HG02870 (cell line): Measurements from ENCODE around the gene MBOAT1.

Experiments used
- ATAC-seq: cut with Tn5 transposase; IDR thresholded peaks from one replicate; pipeline ENCODE4 v1.9.1; 2021; ENCODE audit warnings: mild to moderate bottlenecking, moderate library complexity; ENCODE audit not compliant: unreplicated experiment

Gene MBOAT1

GRCh38 chr6:20112241-20112640 is 100.0 kb downstream of the MBOAT1 start:
- ATAC-seq, result no peak

GRCh38 chr6:20110478-20110877 is 101.8 kb downstream of the MBOAT1 start:
- ATAC-seq, result no peak

- ATAC-seq, result no peak
Measured at GRCh38 chr6:20109526-20109925, 102.7 kb downstream of the MBOAT1 start.

- no peak for ATAC-seq
Measured at GRCh38 chr6:20105838-20106237, 106.4 kb downstream of the MBOAT1 start.

GRCh38 chr6:20104696-20105095 is 107.6 kb downstream of the MBOAT1 start:
- no peak for ATAC-seq

GRCh38 chr6:20102397-20103073 is 109.7 kb downstream of the MBOAT1 start:
- no peak for ATAC-seq

- no peak for ATAC-seq
Measured at GRCh38 chr6:20099156-20099555, 113.1 kb downstream of the MBOAT1 start.

GRCh38 chr6:20098267-20098876 is 113.9 kb downstream of the MBOAT1 start:
- no peak for ATAC-seq

- no peak for ATAC-seq
Measured at GRCh38 chr6:20096536-20096935, 115.7 kb downstream of the MBOAT1 start.

- ATAC-seq, result no peak
Measured at GRCh38 chr6:20095436-20095835, 116.8 kb downstream of the MBOAT1 start.

- no peak for ATAC-seq
Measured at GRCh38 chr6:20092071-20092566, 120.2 kb downstream of the MBOAT1 start.

- ATAC-seq, result no peak
Measured at GRCh38 chr6:20086992-20087391, 125.3 kb downstream of the MBOAT1 start.

- ATAC-seq, result no peak
Measured at GRCh38 chr6:20085817-20086216, 126.5 kb downstream of the MBOAT1 start.

GRCh38 chr6:20084411-20084810 is 127.9 kb downstream of the MBOAT1 start:
- no peak for ATAC-seq

- ATAC-seq, result no peak
Measured at GRCh38 chr6:20071998-20072397, 140.3 kb downstream of the MBOAT1 start.

GRCh38 chr6:20070047-20070446 is 142.2 kb downstream of the MBOAT1 start:
- ATAC-seq, result no peak

GRCh38 chr6:20069021-20069522 is 143.2 kb downstream of the MBOAT1 start:
- no peak for ATAC-seq

GRCh38 chr6:20068421-20068988 is 143.8 kb downstream of the MBOAT1 start:
- no peak for ATAC-seq

GRCh38 chr6:20061952-20062351 is 150.3 kb downstream of the MBOAT1 start:
- no peak for ATAC-seq

GRCh38 chr6:20060252-20060651 is 152.0 kb downstream of the MBOAT1 start:
- no peak for ATAC-seq

- ATAC-seq, result no peak
Measured at GRCh38 chr6:20058912-20059311, 153.4 kb downstream of the MBOAT1 start.
